HepG2 (cell line): ENCODE data around the gene INSR. TPM values are rescaled to one million over a fixed set of nuclear protein-coding genes. Genes with fewer than 3 reads are reported as not detected.

Experiments used
- ATAC-seq: fragments of 200-7000 bp; cut with Tn5 transposase; 3 replicates; pipeline ENCODE4 v1.9.1; 2020; ENCODE audit warnings: mild to moderate bottlenecking, moderate library complexity
- BruUV-seq: library from RNA; stranded (reverse); fragments of 400-500 nt; replicated peaks from 2 replicates; lab custom pipeline; 2021; lab: Mats Ljungman, UMichigan
- CTCF ChIA-PET: fragments of 300-600 bp; formaldehyde crosslinking; extraction: SDS; loops from one replicate; lab custom pipeline; 2021; ENCODE audit warnings: low total read pairs, inconsistent platforms, low intra/inter-chr PET ratio; lab: Yijun Ruan, JAX
- POLR2A ChIA-PET: fragments of 350-600 bp; sonication (Branson Sonifier 250); formaldehyde crosslinking; loops from one replicate; lab custom pipeline; 2020; ENCODE audit warnings: antibody characterized with exemption, inconsistent platforms; lab: Yijun Ruan, JAX
- DNase-seq: peaks from one replicate; pipeline ENCODE4 v3.0.0-alpha.2; 2015; ENCODE audit warnings: low spot score
- FAIRE-seq: peaks from 3 replicates; lab custom pipeline; 2011; peaks lifted over from hg19 to GRCh38; lab: Jason Lieb, UNC
- H2AFZ ChIP-seq: one replicate; pipeline ENCODE4 v1.6.1; 2011; ENCODE audit warnings: low read length, inconsistent platforms
- H3K27ac ChIP-seq: fragments of 300-600 bp; 3 replicates; pipeline ENCODE4 v1.8.0; 2011; ENCODE audit warnings: mixed run types, mild to moderate bottlenecking, mixed read lengths, low read length, inconsistent platforms; ENCODE audit not compliant: insufficient read depth; ENCODE audit errors: extremely low read length
- H3K27me3 ChIP-seq, 2 experiments: fragments of 200-600 bp in 1 of 2; 2 replicates in 1 of 2; 3 replicates in 1 of 2; pipeline versions ENCODE4 v1.6.0 to v1.8.0; 2011; ENCODE audit warnings: low read length in 2 of 2, mild to moderate bottlenecking in 2 of 2, moderate library complexity in 2 of 2, inconsistent platforms in 1 of 2; ENCODE audit not compliant: insufficient read depth in 2 of 2, control insufficient read depth in 1 of 2
- H3K36me3 ChIP-seq, 2 experiments: fragments of 200-600 bp in 1 of 2; replicated peaks in 1 of 2; 2 replicates in 1 of 2; 3 replicates in 1 of 2; pipeline versions ENCODE4 v1.5.1 to v1.8.0; 2011; ENCODE audit warnings: low read length in 2 of 2, inconsistent platforms in 1 of 2; ENCODE audit not compliant: insufficient read depth in 2 of 2, control insufficient read depth in 1 of 2
- H3K4me1 ChIP-seq: 2 replicates; pipeline ENCODE4 v1.5.1; 2012; ENCODE audit warnings: low read length, inconsistent platforms; ENCODE audit not compliant: insufficient read depth
- H3K4me2 ChIP-seq: 2 replicates; pipeline ENCODE4 v1.6.0; 2011; ENCODE audit warnings: low read depth, low read length, inconsistent platforms
- H3K4me3 ChIP-seq, 3 experiments: fragments of 200-600 bp in 1 of 3; sonication (generic), shearing (Covaris generic) in 1 of 3; replicated peaks in 1 of 3; 2 replicates each; pipeline ENCODE4 v1.5.1; 2011 to 2016; ENCODE audit warnings: low read length in 3 of 3, inconsistent platforms in 2 of 3, low read depth in 2 of 3, mild to moderate bottlenecking in 2 of 3, control low read depth in 1 of 3, mixed read lengths in 1 of 3; ENCODE audit not compliant: insufficient read depth in 1 of 3
- H3K79me2 ChIP-seq: one replicate; pipeline ENCODE4 v1.6.1; 2011; ENCODE audit warnings: low read length, inconsistent platforms; ENCODE audit not compliant: insufficient read depth
- H3K9ac ChIP-seq: 2 replicates; pipeline ENCODE4 v1.6.0; 2011; ENCODE audit warnings: mild to moderate bottlenecking, low read depth, low read length, inconsistent platforms; ENCODE audit not compliant: insufficient read depth
- H3K9me3 ChIP-seq: 2 replicates; pipeline ENCODE4 v1.5.1; 2012; ENCODE audit warnings: mild to moderate bottlenecking, low read length
- H4K20me1 ChIP-seq: 2 replicates; pipeline ENCODE4 v1.6.0; 2011; ENCODE audit warnings: inconsistent platforms, mild to moderate bottlenecking, low read length, moderate library complexity; ENCODE audit not compliant: insufficient read depth
- GZF1 ChIP-seq: sonication (generic); formaldehyde crosslinking; IDR thresholded peaks from 2 replicates; pipeline ENCODE4 v1.5.1; 2020; ENCODE audit warnings: mild to moderate bottlenecking, missing genetic modification reagents
- KAT8 ChIP-seq: IDR thresholded peaks from 2 replicates; pipeline ENCODE4 v1.6.1; 2016; ENCODE audit warnings: missing genetic modification reagents, missing compliant biosample characterization
- KLF16 ChIP-seq, 2 experiments: sonication (generic) in 1 of 2; formaldehyde crosslinking in 1 of 2; IDR thresholded peaks; 2 replicates each; pipeline versions ENCODE4 v1.6.1 to v1.8.0; 2016 to 2023; ENCODE audit warnings: missing genetic modification reagents in 2 of 2, missing compliant biosample characterization in 1 of 2
- KMT2A ChIP-seq: sonication (generic); formaldehyde crosslinking; IDR thresholded peaks from 2 replicates; pipeline ENCODE4 v1.4.0; 2020; ENCODE audit warnings: missing genetic modification reagents
- PITX1 ChIP-seq: sonication (generic); formaldehyde crosslinking; IDR thresholded peaks from 2 replicates; pipeline ENCODE4 v1.5.1; 2020; ENCODE audit warnings: mild to moderate bottlenecking, missing genetic modification reagents
- SRSF1 ChIP-seq: fragments of 200-400 bp; formaldehyde crosslinking; optimal IDR thresholded peaks from 2 replicates; pipeline ENCODE3; 2017; ENCODE audit warnings: mild to moderate bottlenecking, low read depth, low read length, moderate library complexity
- TMF1 ChIP-seq: sonication (generic); formaldehyde crosslinking; IDR thresholded peaks from 2 replicates; pipeline ENCODE4 v1.8.1; 2022; ENCODE audit warnings: low read depth, missing genetic modification reagents
- ZNF207 ChIP-seq: fragments of 450-650 bp; IDR thresholded peaks from 2 replicates; pipeline ENCODE4 v1.6.1; 2016; ENCODE audit warnings: antibody characterized with exemption, borderline replicate concordance
- ZNF263 ChIP-seq: sonication (generic); formaldehyde crosslinking; IDR thresholded peaks from 2 replicates; pipeline ENCODE4 v1.4.0; 2020; ENCODE audit warnings: missing genetic modification reagents
- ZNF264 ChIP-seq: sonication (generic); formaldehyde crosslinking; IDR thresholded peaks from 2 replicates; pipeline ENCODE4 v1.4.0; 2020; ENCODE audit warnings: missing genetic modification reagents
- ZNF556 ChIP-seq: sonication (generic); formaldehyde crosslinking; IDR thresholded peaks from 2 replicates; pipeline ENCODE4 v1.4.0; 2020; ENCODE audit warnings: mild to moderate bottlenecking, missing genetic modification reagents, borderline replicate concordance
- WGBS: methylation state at CpG from one replicate; pipeline ENCODE4 v1.1.6; 2017; ENCODE audit warnings: low lambda C conversion rate; 5-methylcytosine and 5-hydroxymethylcytosine counted together
- in situ Hi-C: cut with HindIII; loops from 2 replicates; pipeline ENCODE4 v1.10.0; 2017; ENCODE audit warnings: low pct_unique_long_range_greater_than_20kb; ENCODE audit not compliant: extremely low pct_ligation_motif_present
- intact Hi-C: fragments of 100-400 bp; cut with micrococcal nuclease; formaldehyde crosslinking; loops from one replicate; pipeline ENCODE4 v1.10.0; 2022; ENCODE audit not compliant: unreplicated experiment
- polyA plus RNA-seq, 8 experiments: library from polyadenylated mRNA; depleted of rRNA in 3 of 8; stranded (reverse) in 7 of 8; unstranded in 1 of 8; fragments of >200 nt; fragmentation: Illumina TruSeq in 4 of 8; extraction: Trizol in 4 of 8; gene quantifications; 2 replicates each; pipeline versions ENCODE4 v1.2.1 to v1.2.3, GENCODE V29; 2011 to 2016; ENCODE audit warnings: low read depth in 4 of 8, missing spikeins in 1 of 8, mixed read lengths in 1 of 8; ENCODE audit not compliant: insufficient read depth in 1 of 8
- total RNA-seq, 5 experiments: library from RNA; depleted of rRNA; stranded (reverse); fragments of >200 nt; fragmentation: Illumina TruSeq; extraction: Trizol; gene quantifications; 2 replicates each; pipeline ENCODE4 v1.2.3, GENCODE V29; 2016; ENCODE audit warnings: low read depth in 1 of 5
- TF ChIP-seq, protein P1 (sequence below): sonication (generic); formaldehyde crosslinking; IDR thresholded peaks from 2 replicates; pipeline ENCODE4 v1.4.0; 2020; ENCODE audit warnings: missing genetic modification reagents, borderline replicate concordance
- TF ChIP-seq, protein P2 (sequence below): sonication (generic); formaldehyde crosslinking; IDR thresholded peaks from 2 replicates; pipeline ENCODE4 v1.5.0; 2020; ENCODE audit warnings: missing genetic modification reagents

Gene INSR
- total and polyA plus RNA-seq, 2 of the 13 experiments (the other 11 are each of a cell fraction or from before 2014, with no cell fraction given), result 24.2 to 29.8 TPM

DNA sequence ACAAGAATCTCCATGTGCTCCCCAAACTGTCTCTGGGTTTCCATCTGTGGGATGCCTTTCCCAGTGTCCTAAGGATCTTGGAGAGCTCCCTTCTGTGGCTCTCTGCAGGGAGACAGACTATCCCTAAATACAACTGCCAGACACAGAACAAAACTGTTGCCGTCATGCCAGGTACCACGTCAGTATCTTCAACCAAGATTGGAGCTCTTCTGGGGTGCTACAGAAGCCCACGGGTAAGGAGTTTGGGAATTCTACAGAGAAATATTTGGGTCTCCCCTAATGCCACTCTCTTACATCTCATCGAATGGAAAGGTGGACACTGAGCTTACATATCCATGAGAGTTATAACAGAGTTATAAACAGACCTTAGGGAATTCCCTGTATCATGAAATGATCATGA, 230.9 kb downstream of the INSR start:
- no TSS peak for BruUV-seq
- no peaks in the 10 kb centered on the region for H3K27me3 ChIP-seq
- in situ Hi-C loops (no loop called here), intact Hi-C loops (no loop called here)
- no peak for DNase-seq
- peaks cover 7% of the 10 kb centered on the region for H3K9me3 ChIP-seq
- no peak for ATAC-seq
- no peak for TF ChIP-seq KLF16 (CRISPR knock-in tag; IDR thresholded peaks at IDR 0.05)
- TF ChIP-seq KAT8, result no peak
- TF ChIP-seq TMF1 (CRISPR knock-in tag), result no peak
- TF ChIP-seq ZNF556, result no peak
- TF ChIP-seq, protein P1, sequence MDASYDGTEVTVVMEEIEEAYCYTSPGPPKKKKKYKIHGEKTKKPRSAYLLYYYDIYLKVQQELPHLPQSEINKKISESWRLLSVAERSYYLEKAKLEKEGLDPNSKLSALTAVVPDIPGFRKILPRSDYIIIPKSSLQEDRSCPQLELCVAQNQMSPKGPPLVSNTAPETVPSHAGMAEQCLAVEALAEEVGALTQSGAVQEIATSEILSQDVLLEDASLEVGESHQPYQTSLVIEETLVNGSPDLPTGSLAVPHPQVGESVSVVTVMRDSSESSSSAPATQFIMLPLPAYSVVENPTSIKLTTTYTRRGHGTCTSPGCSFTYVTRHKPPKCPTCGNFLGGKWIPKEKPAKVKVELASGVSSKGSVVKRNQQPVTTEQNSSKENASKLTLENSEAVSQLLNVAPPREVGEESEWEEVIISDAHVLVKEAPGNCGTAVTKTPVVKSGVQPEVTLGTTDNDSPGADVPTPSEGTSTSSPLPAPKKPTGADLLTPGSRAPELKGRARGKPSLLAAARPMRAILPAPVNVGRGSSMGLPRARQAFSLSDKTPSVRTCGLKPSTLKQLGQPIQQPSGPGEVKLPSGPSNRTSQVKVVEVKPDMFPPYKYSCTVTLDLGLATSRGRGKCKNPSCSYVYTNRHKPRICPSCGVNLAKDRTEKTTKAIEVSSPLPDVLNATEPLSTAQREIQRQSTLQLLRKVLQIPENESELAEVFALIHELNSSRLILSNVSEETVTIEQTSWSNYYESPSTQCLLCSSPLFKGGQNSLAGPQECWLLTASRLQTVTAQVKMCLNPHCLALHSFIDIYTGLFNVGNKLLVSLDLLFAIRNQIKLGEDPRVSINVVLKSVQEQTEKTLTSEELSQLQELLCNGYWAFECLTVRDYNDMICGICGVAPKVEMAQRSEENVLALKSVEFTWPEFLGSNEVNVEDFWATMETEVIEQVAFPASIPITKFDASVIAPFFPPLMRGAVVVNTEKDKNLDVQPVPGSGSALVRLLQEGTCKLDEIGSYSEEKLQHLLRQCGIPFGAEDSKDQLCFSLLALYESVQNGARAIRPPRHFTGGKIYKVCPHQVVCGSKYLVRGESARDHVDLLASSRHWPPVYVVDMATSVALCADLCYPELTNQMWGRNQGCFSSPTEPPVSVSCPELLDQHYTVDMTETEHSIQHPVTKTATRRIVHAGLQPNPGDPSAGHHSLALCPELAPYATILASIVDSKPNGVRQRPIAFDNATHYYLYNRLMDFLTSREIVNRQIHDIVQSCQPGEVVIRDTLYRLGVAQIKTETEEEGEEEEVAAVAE, result no peak
- TF ChIP-seq GZF1 (CRISPR knock-in tag), result no peak
- TF ChIP-seq KMT2A (CRISPR knock-in tag), result no peak
- TF ChIP-seq PITX1 (CRISPR knock-in tag), result no peak
- no peak for TF ChIP-seq SRSF1
- no peak for TF ChIP-seq ZNF207
- no peak for TF ChIP-seq ZNF263 (CRISPR knock-in tag)
- no peak for TF ChIP-seq ZNF264 (CRISPR knock-in tag)
- TF ChIP-seq, protein P2, sequence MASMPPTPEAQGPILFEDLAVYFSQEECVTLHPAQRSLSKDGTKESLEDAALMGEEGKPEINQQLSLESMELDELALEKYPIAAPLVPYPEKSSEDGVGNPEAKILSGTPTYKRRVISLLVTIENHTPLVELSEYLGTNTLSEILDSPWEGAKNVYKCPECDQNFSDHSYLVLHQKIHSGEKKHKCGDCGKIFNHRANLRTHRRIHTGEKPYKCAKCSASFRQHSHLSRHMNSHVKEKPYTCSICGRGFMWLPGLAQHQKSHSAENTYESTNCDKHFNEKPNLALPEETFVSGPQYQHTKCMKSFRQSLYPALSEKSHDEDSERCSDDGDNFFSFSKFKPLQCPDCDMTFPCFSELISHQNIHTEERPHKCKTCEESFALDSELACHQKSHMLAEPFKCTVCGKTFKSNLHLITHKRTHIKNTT (CRISPR knock-in tag), result no peak
- TF ChIP-seq, all 625 proteins: peak for 0
- Histone ChIP-seq H3K27ac (no peak overlapping the region), H4K20me1 (no peaks in the 10 kb centered on the region), H3K36me3 (no peaks in the 10 kb centered on the region), H3K4me3 (no peak overlapping the region), H3K4me1 (peaks cover under 1% of the 10 kb centered on the region; the same call in 1 of the 2 replicates), H3K4me2 (no peak overlapping the region), H3K9ac (no peak overlapping the region), H2AFZ (no peak overlapping the region), H3K79me2 (no peaks in the 10 kb centered on the region)
- ChIA-PET CTCF (no interaction called here), POLR2A (no interaction called here)
- no peak for FAIRE-seq
- WGBS, result 28% methylated on average over 4 of the region's 4 CpGs

Other genes with a start within 250 kb of the INSR start
- gene MBD3L2, start 245.1 kb downstream of the INSR start, total RNA-seq (2016; rRNA removed; fragmentation: Illumina TruSeq; extraction: Trizol), result not detected in 2 replicates
- gene MBD3L2, start 245.1 kb downstream of the INSR start, polyA plus RNA-seq (2011; rRNA removed), result not detected in 2 replicates
- not detected in 2 replicates for gene MBD3L3, start 235.7 kb downstream of the INSR start, total RNA-seq (2016; rRNA removed; fragmentation: Illumina TruSeq; extraction: Trizol)
- not detected in 2 replicates for gene MBD3L3, start 235.7 kb downstream of the INSR start, polyA plus RNA-seq (2011; rRNA removed)
- 7.8 and 10.0 TPM in 2 replicates for gene ZNF557, start 224.7 kb downstream of the INSR start, total RNA-seq (2016; rRNA removed; fragmentation: Illumina TruSeq; extraction: Trizol)
- gene ZNF557, start 224.7 kb downstream of the INSR start, polyA plus RNA-seq (2011; rRNA removed), result 2.0 and 2.1 TPM in 2 replicates
- 14.5 and 17.5 TPM in 2 replicates for gene ARHGEF18, start 54.5 kb upstream of the INSR start, total RNA-seq (2016; rRNA removed; fragmentation: Illumina TruSeq; extraction: Trizol)
- gene ARHGEF18, start 54.5 kb upstream of the INSR start, polyA plus RNA-seq (2011; rRNA removed), result 4.2 and 7.2 TPM in 2 replicates
- gene PEX11G, start 194.6 kb upstream of the INSR start, total RNA-seq (2016; rRNA removed; fragmentation: Illumina TruSeq; extraction: Trizol), result not detected in 2 replicates
- gene PEX11G, start 194.6 kb upstream of the INSR start, polyA plus RNA-seq (2011; rRNA removed), result not detected in 2 replicates
- gene ZNF358, start 221.7 kb upstream of the INSR start, total RNA-seq (2016; rRNA removed; fragmentation: Illumina TruSeq; extraction: Trizol), result 6.4 and 9.1 TPM in 2 replicates
- 36.3 and 37.0 TPM in 2 replicates for gene ZNF358, start 221.7 kb upstream of the INSR start, polyA plus RNA-seq (2011; rRNA removed)
- 1.9 and 3.4 TPM in 2 replicates for gene MCOLN1, start 228.2 kb upstream of the INSR start, total RNA-seq (2016; rRNA removed; fragmentation: Illumina TruSeq; extraction: Trizol)
- 11.6 and 15.7 TPM in 2 replicates for gene MCOLN1, start 228.2 kb upstream of the INSR start, polyA plus RNA-seq (2011; rRNA removed)
- 11.1 and 28.2 TPM in 2 replicates for gene PNPLA6, start 241.3 kb upstream of the INSR start, total RNA-seq (2016; rRNA removed; fragmentation: Illumina TruSeq; extraction: Trizol)
- gene PNPLA6, start 241.3 kb upstream of the INSR start, polyA plus RNA-seq (2011; rRNA removed), result 24.9 and 28.4 TPM in 2 replicates